ENCODE data around the gene DPP6.

DPP6 gene

GRCh38 chr7:154232700-154233099, 180.5 kb downstream of the DPP6 start:
- DNase-seq (ENCODE audit: low spot score) = no peak

- DNase-seq (ENCODE audit: low spot score) = no peak
Measured at GRCh38 chr7:154241988-154242387, 189.8 kb downstream of the DPP6 start.

- DNase-seq (ENCODE audit: low spot score) = no peak
Measured at GRCh38 chr7:154242709-154243108, 190.5 kb downstream of the DPP6 start.

DNA sequence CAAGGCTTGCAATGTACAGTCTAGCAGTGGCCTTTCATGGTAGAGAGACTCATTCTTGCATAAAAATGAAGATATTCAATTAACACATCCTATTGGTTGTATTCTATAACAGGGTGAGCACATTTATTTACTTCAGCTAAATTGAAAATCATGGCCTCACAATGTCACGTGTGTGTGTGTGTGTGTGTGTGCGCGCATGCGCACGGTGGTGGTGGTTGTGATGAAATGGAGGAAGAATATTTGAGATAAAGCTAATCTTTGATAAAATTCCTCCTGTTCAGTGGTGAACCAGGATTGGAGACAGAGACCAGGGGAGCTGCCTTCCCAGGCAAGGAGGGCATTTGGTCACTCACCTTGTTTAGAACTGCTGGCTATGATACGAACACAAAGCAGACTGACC, 199.8 kb downstream of the DPP6 start:
- DNase-seq (ENCODE audit: low spot score) = no peak

DNA sequence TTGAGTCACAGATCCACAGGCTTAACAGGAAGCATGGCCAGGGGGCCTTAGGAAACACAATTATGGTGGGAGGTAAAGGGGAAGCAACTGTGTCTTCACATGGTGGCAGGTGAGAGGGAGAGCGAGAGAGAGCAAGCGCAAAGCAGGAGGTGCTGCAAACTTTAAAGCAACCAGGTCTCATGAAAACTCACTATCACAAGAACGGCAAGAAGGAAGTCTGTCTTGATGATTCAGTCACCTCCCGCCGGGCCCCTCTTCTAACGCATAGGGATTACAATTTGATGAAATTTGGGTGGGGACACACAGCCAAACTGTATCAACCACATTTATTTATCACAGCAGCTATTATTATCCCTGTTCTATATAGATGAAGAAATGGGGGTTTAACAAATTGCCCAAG, 201.6 kb downstream of the DPP6 start:
- no peak for DNase-seq (ENCODE audit: low spot score)

- no peak for DNase-seq (ENCODE audit: low spot score)
Measured at GRCh38 chr7:154255324-154255723, 203.1 kb downstream of the DPP6 start.

DNA sequence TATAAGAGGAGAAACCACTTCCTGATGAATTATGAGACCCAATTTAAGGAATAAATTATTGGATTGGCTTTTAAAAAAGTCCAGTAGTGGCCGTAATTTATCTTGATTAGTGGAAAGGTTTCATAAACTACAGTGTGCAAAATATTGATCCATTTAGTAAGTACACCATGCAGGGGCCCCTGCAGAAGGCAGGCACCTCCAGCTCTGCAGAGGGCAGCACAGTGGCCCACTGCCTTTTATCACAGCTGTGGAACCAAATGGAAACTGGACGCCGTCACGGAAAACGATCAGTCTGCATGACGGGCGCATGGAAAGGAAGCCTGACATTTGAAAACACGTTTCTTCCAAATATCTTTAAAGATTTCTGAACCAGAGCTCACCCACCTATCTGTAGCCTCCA, 204.0 kb downstream of the DPP6 start:
- no peak for DNase-seq (ENCODE audit: low spot score)

- no peak for DNase-seq (ENCODE audit: low spot score)
Measured at GRCh38 chr7:154259396-154259795, 207.2 kb downstream of the DPP6 start.

GRCh38 chr7:154287356-154287755, 235.2 kb downstream of the DPP6 start:
- no peak for DNase-seq (ENCODE audit: low spot score)

- no peak for DNase-seq (ENCODE audit: low spot score)
Measured at GRCh38 chr7:154289119-154289518, 236.9 kb downstream of the DPP6 start.

GRCh38 chr7:154296443-154296842, 244.2 kb downstream of the DPP6 start:
- DNase-seq (ENCODE audit: low spot score) = no peak

DNA sequence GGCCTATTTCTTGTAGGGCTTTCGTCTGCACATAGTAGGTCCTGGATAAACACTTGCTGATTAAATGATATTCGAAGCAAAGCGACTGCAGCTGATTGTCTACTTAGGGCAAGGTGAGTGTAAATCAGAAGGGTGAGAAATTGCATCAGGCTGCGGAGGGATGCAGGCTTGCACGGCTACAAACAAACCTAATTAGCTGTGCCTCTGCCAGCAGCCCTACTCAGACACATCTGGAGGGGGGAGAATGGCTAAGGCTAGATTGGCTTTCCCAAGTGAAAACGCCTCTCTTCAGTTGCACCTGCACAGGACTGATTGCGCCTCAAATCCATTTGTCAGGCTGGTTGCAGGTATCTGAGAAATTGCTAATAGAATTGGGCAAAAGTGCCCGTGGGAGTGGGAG, 247.5 kb downstream of the DPP6 start:
- no peak for DNase-seq (ENCODE audit: low spot score)

DNA sequence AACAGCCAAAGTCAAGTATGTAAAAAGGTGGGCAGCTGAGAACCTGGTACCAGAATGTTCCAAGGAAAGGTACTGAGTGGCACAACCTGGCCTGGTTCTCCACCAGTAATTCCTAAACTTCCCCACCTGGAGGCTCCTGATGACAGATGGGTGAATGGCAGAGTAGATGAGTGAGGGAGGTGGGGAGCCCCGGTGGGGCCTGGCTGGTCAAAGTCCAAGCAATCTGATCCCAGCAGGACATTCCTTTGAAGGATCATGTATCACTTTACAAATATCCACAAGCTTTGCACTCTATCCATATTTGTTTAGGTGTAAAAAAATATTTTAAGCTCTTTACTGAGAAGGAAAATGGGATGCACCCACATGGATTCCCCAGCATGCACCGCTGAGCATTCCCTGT, 250.2 kb downstream of the DPP6 start:
- no peak for DNase-seq (ENCODE audit: low spot score)

DNA sequence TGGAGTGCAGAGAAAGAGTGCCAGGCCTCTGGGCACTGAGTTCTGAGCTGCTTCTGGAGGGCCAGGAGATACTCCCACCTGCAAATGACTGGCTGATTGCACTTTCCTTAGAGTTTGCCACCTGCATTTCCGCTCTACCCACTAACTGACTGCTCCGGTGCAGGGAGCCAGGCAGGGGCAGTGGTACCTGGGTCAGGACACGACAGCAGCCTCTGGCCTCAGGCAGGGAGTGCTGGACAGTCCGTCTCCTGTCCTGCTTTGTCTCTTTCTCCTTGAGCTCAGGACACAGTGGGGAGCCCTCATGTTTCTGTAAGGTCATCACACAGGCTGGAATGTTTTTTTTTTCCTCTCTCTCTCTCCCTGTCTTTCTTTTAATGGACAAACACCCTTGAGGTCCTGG, 252.0 kb downstream of the DPP6 start:
- no peak for DNase-seq (ENCODE audit: low spot score)

DNA sequence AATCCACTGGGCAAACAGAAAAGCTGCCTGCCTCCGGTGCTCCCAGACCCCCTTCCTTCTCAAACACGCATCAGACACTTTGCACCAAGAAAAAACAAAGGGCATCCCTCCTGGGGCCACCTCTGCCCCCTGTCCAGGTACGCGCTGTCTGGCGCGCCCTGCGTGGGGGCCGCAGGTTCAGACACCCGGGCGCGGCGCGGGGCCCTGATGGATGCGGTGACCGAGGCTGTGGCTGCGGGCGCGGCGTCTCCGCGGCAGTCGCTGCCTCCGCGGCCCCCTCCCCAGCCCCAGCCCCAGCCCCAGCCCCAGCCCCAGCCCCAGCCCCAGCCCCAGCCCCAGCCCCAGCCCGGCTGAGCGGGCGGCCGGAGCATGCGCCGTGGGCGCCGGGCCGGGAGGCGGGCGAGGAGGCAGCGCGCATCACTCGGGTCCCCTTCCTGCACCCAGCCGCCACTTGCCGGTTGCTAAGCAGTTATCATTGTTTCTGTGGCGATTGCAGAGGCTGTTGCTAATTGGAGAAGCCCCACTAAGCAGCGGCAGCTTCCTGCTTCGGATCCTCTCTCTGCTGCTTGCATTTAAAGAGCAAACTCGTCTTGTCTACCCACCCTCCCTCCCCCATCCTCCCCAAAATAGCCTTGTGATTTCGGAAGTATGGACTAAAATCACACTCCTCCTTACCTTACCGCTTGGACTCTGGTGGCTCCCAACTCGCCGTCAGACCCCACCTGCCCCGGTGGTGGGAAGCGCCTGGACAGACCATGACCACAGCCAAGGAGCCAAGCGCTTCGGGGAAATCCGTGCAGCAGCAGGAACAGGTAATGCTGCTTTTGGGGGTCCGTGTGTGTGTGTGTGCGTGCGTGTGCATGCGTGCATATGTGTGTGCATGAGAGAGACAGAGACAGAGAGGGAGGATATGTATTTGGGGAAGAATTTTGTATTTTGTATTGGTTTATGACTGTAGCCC, 252.8 kb downstream of the DPP6 start:
- DNase-seq (ENCODE audit: low spot score) = no peak

DNA sequence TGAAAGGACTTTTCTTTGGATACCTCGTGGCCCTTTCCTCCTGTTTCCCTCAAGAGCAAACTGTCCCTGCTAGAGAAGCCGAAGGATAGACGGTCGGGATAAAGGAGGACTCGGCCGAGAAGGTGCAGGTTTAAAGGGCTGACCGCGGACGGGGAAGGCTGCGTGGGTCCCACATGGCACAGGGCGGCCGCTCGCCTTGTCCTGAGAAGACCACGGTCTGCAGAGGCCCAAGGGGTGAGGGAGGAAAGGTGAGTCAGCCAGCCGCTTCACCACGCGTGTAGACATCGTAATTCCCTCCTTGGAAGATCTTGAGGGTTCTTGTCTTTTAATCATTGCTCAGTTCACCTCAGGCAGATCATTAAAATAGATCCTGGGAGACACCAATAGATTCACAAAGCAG, 253.8 kb downstream of the DPP6 start:
- no peak for DNase-seq (ENCODE audit: low spot score)

DNA sequence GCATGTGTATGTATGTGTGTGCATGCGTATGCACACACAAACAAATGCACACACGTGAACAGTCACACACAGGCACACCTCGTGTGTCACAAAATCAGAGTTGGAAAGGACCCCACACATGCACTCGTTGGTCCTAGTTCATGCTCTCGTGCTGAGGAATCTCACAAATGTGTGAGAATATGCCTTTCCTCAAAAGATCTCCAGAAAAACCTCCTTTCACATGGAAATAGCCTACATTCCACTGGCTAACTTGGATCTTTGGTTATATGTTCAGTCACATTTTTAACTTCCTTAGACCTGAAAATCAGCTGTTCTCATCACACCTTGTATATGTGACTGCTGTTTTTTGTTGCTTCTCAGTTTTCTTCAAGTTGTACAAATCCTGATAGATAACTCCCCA, 256.7 kb downstream of the DPP6 start:
- no peak for DNase-seq (ENCODE audit: low spot score)

DNA sequence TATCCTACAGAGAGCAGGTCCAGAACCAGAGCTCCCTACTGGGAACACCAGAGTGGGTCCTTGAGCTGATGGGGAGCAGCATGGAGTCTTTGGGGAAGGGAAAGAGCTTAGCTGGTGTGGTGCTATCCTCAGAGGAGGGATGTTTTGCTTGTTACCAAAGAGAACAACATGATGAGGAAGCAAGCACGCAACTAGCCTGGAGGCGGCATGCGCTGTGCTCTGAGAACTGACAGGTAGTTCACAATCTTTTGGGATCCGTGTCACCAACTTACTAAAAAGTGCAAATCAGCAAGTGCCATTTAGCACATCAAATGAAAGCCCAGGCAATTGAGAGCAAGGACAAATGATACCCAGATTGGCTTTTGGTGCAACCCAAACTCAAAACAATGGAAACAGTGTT, 257.9 kb downstream of the DPP6 start:
- no peak for DNase-seq (ENCODE audit: low spot score)

- no peak for DNase-seq (ENCODE audit: low spot score)
Measured at GRCh38 chr7:154324196-154324595, 272.0 kb downstream of the DPP6 start.

DNA sequence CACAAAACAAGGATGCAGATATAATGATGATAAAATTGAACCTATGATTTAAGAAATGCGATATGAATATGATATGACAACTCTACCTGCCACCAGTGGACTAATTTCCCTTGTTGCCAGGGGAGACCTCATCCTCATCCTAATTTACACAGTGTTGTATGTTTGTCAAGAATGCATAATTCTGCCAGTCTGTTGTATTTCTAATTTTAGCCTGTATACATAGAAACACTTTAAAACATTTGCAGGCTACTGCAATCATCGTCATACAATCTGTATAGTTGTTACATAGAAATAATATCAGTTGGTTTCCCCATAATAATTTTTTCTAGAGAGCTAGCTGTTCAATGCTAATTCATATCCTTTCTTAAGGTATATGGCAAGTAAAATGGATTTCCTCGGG, 274.2 kb downstream of the DPP6 start:
- no peak for DNase-seq (ENCODE audit: low spot score)

DNA sequence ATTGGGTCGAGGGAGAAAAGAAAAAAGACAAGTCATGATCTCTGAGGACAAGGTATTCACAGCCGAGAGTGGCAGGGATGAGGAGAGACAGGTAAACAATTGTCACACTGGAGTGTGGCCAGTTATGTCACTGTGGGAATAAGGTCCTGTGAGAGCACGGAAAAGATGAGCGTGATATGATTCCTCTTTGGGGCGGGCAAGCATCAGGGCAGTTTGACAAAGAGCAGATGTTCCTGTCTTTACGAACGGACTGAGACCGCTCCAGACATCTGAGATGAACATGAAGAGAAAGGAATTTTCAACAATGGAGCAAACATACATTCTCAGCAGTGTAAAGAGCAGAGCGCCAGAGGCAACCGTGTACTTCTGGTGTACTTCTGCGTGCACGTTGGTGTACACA, 278.1 kb downstream of the DPP6 start:
- DNase-seq (ENCODE audit: low spot score) = no peak

GRCh38 chr7:154332811-154333580, 280.8 kb downstream of the DPP6 start:
- DNase-seq (ENCODE audit: low spot score) = no peak

- no peak for DNase-seq (ENCODE audit: low spot score)
Measured at GRCh38 chr7:154336295-154336694, 284.1 kb downstream of the DPP6 start.

All from hematopoietic multipotent progenitor cell treated with erythropoietin and hydrocortisone succinate and interleukin-3 and kit ligand, for 15 days (in vitro differentiated cells).